Lung (tissue), 12 donors: ENCODE measurements around the gene GNRH2. TPM values are rescaled to one million over a fixed set of nuclear protein-coding genes. Genes with fewer than 3 reads are reported as not detected.

ENCODE experiments used
- ATAC-seq: fragments of 200-7000 bp; cut with Tn5 transposase; one replicate; pipeline ENCODE4 v1.9.1; 2020; ENCODE audit warnings: moderate number of reproducible peaks; ENCODE audit not compliant: insufficient read depth, low FRiP score
- DNase-seq, 3 donors: peaks; one replicate each; pipeline ENCODE4 v3.0.0-alpha.2; 2013 to 2017
- H3K27ac ChIP-seq, 2 donors: one replicate each; pipeline ENCODE4 v1.5.1; 2013; ENCODE audit warnings: mild to moderate bottlenecking in 2 of 2, moderate library complexity in 2 of 2, control low read depth in 1 of 2, inconsistent platforms in 1 of 2, low read depth in 1 of 2, low read length in 1 of 2
- H3K27me3 ChIP-seq, 3 donors: one replicate each; pipeline ENCODE4 v1.5.1; 2013; ENCODE audit warnings: low read length in 2 of 3; ENCODE audit not compliant: control insufficient read depth in 3 of 3, insufficient read depth in 3 of 3
- H3K36me3 ChIP-seq, 4 donors: one replicate each; pipeline ENCODE4 v1.5.1; 2013; ENCODE audit warnings: low read length in 4 of 4, mild to moderate bottlenecking in 1 of 4, moderate library complexity in 1 of 4; ENCODE audit not compliant: control insufficient read depth in 4 of 4, insufficient read depth in 4 of 4
- H3K4me1 ChIP-seq, 5 donors: one replicate each; pipeline ENCODE4 v1.5.1; 2013; ENCODE audit warnings: low read length in 5 of 5, mild to moderate bottlenecking in 2 of 5, moderate library complexity in 1 of 5; ENCODE audit not compliant: control insufficient read depth in 5 of 5, insufficient read depth in 5 of 5
- H3K4me3 ChIP-seq: one replicate; pipeline ENCODE4 v1.5.1; 2013; ENCODE audit warnings: mild to moderate bottlenecking, control low read depth, moderate library complexity
- H3K9ac ChIP-seq, 2 donors: one replicate each; pipeline ENCODE4 v1.5.1; 2013; ENCODE audit warnings: low read length in 2 of 2, control low read depth in 1 of 2; ENCODE audit not compliant: insufficient read depth in 1 of 2
- H3K9me3 ChIP-seq, 4 donors: one replicate each; pipeline ENCODE4 v1.5.1; 2013; ENCODE audit warnings: low read length in 3 of 4, mild to moderate bottlenecking in 1 of 4, moderate library complexity in 1 of 4; ENCODE audit not compliant: control insufficient read depth in 4 of 4, insufficient read depth in 3 of 4
- CTCF ChIP-seq: IDR thresholded peaks from 2 replicates; pipeline ENCODE4 v1.5.1; 2012; ENCODE audit warnings: mild to moderate bottlenecking; ENCODE audit errors: control extremely low read depth, extremely low read depth
- WGBS, 2 donors: extraction: QIAGEN DNeasy Blood & Tissue Kit; methylation state at CpG; one replicate each; pipeline ENCODE4 v1.1.7; 2013; 5-methylcytosine and 5-hydroxymethylcytosine counted together
- polyA plus RNA-seq, 2 donors: library from polyadenylated mRNA; stranded (reverse); fragments of 200-250 nt; gene quantifications; one replicate each; pipeline ENCODE4 v1.2.1, GENCODE V29; 2013
- total RNA-seq, 2 donors: library from RNA; depleted of rRNA in 1 of 2; stranded (reverse); fragments of >200 nt in 1 of 2; gene quantifications; one replicate each; pipeline ENCODE4 v1.2.1, GENCODE V29; 2014 to 2021
- donor health status: control.
- donor health status: control.
- donor health status: Bipolar disorder and iron deficiency.
- donor health status: healthy.
- donor health status: DM: yes; HTN: yes; CAD: no.

The GNRH2 gene
- total and polyA plus RNA-seq, 4 donors: 0.14 to 0.46 (median 0.16) TPM; not detected in 1

- H3K4me3 ChIP-seq: no peak overlapping the region
- no peak for DNase-seq
- no peak for TF ChIP-seq CTCF
- H3K27ac ChIP-seq: no peak overlapping the region
- 79 to 85% methylated on average over 7 of the region's 7 CpGs for WGBS, 2 donors
- no peak overlapping the region for H3K9ac ChIP-seq
- no peak for ATAC-seq
- peaks cover 0 to 3% (median 0%) of the 10 kb centered on the region in 5 donors for H3K4me1 ChIP-seq
- H3K9me3 ChIP-seq: peaks cover 0 to 6% (median 0%) of the 10 kb centered on the region in 4 donors
- no peaks in the 10 kb centered on the region for H3K36me3 ChIP-seq
- peaks cover 0 to 14% (median 7%) of the 10 kb centered on the region in 3 donors for H3K27me3 ChIP-seq
Observed at GRCh38 chr20:3088031-3088430, 44.6 kb downstream of the GNRH2 start.

GRCh38 chr20:3090565-3090964 is 47.1 kb downstream of the GNRH2 start:
- H3K27ac ChIP-seq: no peak overlapping the region
- 3 to 5% methylated on average over 1 of the region's 1 CpG for WGBS, 2 donors
- no peak for ATAC-seq
- peaks cover 0 to 3% (median 0%) of the 10 kb centered on the region in 5 donors for H3K4me1 ChIP-seq
- peaks cover 0 to 4% (median 0%) of the 10 kb centered on the region in 3 donors for H3K27me3 ChIP-seq
- no peak for DNase-seq
- H3K36me3 ChIP-seq: no peaks in the 10 kb centered on the region
- H3K4me3 ChIP-seq: no peak overlapping the region
- H3K9ac ChIP-seq: no peak overlapping the region
- H3K9me3 ChIP-seq: peaks cover 0 to 6% (median 0%) of the 10 kb centered on the region in 4 donors
- no peak for TF ChIP-seq CTCF

- Histone ChIP-seq H3K36me3 (no peaks in the 10 kb centered on the region), H3K27ac (no peak overlapping the region), H3K4me1 (peaks cover 0 to 3% (median 0%) of the 10 kb centered on the region in 5 donors), H3K9ac (no peak overlapping the region), H3K4me3 (no peak overlapping the region), H3K9me3 (peaks cover 0 to 6% (median 0%) of the 10 kb centered on the region in 4 donors), H3K27me3 (peaks cover 0 to 4% (median 0%) of the 10 kb centered on the region in 3 donors)
- WGBS, 2 donors: 6 to 9% methylated on average over 45 to 81 of the region's 81 CpGs
- no peak for TF ChIP-seq CTCF
- DNase-seq: peak; percentile 33 to 53 (median 38)
- ATAC-seq: no peak
Observed at GRCh38 chr20:3092611-3093379, 49.4 kb downstream of the GNRH2 start.
